ENCODE measurements around the gene LTB4R2.

DNA sequence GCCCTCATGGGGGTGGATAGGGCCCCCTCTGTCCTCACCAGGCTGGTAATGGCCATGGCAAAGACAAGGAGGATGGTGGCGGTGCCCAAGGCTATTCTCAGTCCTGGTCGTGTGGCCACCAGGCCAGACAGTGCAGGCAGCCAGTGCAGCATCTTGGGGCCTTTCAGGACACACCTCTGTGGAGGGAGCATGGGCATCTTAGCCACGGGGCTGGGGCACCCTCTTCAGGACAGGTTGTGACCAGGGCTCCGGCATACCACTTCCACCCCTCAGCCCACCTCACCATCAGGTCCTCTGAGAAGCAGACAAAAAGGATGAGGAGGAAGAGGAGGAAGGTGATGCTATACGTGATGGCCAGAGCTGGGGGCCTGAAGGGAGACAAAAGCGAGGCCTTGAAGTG lies 14.1 kb downstream of the LTB4R2 start:
- TF ChIP-seq ARNTL (CRISPR knock-in tag; IDR thresholded peaks at IDR 0.05; ENCODE audit: borderline replicate concordance, low read depth) = no peak
- TF ChIP-seq ZC3H10 (CRISPR knock-in tag; IDR thresholded peaks at IDR 0.05) = no peak
- TF ChIP-seq CSDC2 (CRISPR knock-in tag; IDR thresholded peaks at IDR 0.05) = no peak
- TF ChIP-seq, protein P1, sequence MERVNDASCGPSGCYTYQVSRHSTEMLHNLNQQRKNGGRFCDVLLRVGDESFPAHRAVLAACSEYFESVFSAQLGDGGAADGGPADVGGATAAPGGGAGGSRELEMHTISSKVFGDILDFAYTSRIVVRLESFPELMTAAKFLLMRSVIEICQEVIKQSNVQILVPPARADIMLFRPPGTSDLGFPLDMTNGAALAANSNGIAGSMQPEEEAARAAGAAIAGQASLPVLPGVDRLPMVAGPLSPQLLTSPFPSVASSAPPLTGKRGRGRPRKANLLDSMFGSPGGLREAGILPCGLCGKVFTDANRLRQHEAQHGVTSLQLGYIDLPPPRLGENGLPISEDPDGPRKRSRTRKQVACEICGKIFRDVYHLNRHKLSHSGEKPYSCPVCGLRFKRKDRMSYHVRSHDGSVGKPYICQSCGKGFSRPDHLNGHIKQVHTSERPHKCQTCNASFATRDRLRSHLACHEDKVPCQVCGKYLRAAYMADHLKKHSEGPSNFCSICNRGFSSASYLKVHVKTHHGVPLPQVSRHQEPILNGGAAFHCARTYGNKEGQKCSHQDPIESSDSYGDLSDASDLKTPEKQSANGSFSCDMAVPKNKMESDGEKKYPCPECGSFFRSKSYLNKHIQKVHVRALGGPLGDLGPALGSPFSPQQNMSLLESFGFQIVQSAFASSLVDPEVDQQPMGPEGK (CRISPR knock-in tag; IDR thresholded peaks at IDR 0.05; ENCODE audit: borderline replicate concordance) = no peak
- TF ChIP-seq GLIS3 (CRISPR knock-in tag; IDR thresholded peaks at IDR 0.05) = no peak
- no peak for TF ChIP-seq TOX (CRISPR knock-in tag; IDR thresholded peaks at IDR 0.05; ENCODE audit: borderline replicate concordance)
- TF ChIP-seq ESRRG (CRISPR knock-in tag; IDR thresholded peaks at IDR 0.05) = no peak
